ENCODE measurements around the gene CRPPA. TPM values are rescaled to one million over a fixed set of nuclear protein-coding genes. Genes with fewer than 3 reads are reported as not detected.

CRPPA gene
- total RNA-seq, 1 donor from 2014 or later, result 3.6 TPM

DNA sequence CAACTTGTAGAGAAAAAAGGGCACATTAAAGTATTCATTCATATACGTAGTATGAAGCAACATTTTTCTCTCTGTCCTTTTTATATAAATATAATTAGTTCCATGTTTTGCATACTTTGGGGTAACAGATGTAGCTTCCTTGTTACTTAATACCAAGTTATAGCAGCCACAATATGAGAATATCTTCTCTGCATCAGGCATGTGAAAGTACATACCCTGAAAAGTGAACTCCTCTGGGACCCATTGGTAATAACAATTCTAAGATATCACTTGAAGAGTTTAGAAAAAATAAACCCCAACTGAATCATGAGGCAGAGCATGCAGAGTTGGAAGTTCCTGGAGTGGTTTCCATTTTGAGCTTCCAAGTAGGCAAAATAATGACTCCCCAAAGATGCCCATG is 2.4 kb upstream of the CRPPA start:
- DNase-seq (ENCODE audit: low spot score), result no peak

DNA sequence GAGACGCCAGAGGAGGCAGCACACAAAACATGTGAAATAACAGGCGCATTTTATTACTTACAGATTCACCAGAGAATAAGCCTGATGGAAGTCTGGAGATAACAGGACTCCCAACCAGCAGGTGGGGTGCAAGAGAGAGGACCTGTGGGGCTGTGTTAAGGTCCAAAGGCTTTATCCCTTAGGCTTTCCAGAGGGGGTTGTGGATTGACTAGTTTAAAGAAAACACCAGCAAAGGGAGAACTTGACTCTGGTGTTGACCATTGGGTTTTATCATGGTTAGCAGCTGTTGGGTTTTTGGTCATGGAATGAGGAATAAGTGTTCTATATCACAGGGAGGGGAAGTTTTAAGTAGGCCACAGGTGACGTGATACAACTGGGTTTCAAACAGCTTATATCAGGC is 1.6 kb upstream of the CRPPA start:
- DNase-seq (ENCODE audit: low spot score), result no peak

DNA sequence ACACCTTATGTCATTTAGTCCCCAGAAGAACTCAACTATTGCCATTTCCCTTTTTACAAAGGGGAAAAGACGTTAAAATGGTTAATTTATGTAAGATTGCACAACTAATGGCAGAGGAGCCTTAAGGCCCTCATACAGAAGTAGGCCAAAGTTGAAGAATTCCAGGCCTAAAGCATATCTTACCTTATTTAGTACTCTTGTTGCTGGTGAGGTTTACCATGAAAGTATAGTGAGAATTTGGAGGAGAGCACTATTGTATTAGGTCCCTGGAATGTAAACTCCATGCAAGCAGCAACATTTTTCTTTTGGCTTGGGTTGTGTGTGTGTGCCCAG is 731 bp upstream of the CRPPA start:
- no peak for DNase-seq (ENCODE audit: low spot score)

DNA sequence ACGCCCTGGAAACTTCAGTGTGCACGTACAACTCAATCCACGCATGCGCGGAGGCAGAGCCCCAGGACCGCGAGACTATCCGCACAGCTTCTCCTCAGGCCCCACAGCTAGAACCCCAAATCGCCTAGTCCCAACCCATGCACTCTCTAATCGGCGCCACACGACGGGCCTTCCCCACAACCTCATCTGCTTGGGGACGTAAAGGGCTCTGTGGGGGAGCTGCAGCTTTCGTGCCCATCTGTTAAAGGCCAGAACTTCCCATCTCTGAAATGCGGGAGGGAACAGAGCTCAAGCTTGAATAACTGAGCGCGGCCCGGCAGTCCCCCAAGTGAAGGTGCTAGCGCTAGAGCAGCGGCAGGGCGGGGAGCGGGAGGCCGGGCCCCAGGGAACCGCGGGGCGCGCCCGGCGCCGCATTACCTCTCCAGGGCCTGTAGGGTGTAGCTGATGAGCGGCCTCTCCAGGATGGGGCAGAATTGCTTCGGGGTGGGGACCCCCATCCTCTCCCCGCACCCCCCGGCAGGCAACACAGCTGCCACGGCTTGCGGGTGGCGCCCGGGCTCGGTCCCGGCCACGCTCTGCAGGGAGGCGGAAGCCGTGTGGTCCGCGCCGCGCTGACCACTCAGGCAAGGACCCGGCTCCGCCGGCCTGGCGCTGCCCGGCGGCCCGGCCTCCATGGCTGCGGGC is 547 bp downstream of the CRPPA start:
- peak; percentile 90 for DNase-seq (ENCODE audit: low spot score)

DNA sequence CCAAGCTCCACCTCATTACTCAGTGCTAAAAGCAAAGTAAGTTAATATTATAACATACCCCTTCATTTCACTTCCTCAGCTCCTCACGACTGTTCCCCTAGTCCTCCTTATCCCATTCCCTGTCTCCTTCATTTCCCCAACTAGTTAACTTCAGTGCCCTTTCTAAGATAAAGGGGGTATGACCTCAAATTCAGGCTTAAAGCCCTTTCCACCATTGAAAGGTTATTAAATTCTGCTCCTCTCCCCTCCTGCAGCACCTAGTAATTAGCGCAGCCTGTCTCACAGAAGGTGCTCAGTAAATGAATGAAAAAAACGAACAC is 1.0 kb downstream of the CRPPA start:
- no peak for DNase-seq (ENCODE audit: low spot score)

DNA sequence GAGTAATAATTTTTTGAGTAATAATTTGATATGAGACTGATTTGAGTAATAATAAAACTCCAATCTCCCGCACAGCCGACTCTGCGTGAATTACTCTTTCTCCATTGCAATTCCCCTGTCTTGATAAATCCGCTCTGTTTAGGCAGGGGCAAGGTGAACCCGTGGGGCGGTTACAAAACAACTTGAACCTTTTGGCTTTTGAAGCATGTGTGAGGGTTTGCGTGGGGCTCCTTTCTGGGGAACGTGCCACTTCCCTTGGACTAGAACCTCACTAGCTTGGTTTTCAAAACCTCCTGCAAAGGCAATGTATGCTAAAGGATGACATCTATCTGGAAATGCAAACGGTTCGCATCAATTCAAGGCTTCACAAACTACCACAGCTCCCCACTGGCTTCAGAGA is 1.5 kb downstream of the CRPPA start:
- no peak for DNase-seq (ENCODE audit: low spot score)

DNA sequence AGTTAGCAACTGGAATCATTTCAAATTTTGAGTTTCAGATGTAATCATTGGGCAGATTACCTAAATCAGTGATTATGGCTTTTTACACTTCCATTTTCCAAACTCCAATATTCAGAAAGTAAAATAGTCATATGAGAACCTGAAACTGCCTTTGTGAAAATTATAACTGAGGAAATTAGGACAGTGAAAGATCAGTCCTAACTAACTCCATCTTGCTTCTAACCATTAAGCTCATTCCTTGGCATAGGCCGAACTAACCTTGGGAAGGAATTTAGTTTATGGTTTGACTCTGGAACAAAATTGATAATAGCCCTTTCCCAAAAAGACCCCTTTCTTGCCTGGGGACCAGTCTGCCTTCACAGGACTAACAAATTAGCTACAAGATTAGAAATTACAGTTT is 2.2 kb downstream of the CRPPA start:
- DNase-seq (ENCODE audit: low spot score), result no peak

DNA sequence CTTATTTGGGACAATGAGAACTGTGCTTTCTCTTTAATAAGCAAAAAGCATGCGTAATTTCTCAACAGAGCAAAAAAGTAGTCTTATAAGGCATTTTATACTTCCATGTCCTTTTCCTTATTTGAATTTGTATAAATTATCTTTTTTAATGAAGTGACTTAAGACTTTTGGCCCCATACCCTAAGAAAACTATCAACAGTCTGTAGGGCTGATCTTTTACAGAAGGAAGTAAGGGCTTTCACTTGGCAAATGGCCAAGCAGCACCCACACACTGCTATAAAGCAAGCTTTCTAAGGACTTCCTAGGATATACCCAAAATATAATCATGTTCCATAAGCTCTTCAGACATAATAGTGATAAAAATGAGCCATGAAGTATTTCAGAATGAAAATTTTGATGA is 3.4 kb downstream of the CRPPA start:
- no peak for DNase-seq (ENCODE audit: low spot score)

DNA sequence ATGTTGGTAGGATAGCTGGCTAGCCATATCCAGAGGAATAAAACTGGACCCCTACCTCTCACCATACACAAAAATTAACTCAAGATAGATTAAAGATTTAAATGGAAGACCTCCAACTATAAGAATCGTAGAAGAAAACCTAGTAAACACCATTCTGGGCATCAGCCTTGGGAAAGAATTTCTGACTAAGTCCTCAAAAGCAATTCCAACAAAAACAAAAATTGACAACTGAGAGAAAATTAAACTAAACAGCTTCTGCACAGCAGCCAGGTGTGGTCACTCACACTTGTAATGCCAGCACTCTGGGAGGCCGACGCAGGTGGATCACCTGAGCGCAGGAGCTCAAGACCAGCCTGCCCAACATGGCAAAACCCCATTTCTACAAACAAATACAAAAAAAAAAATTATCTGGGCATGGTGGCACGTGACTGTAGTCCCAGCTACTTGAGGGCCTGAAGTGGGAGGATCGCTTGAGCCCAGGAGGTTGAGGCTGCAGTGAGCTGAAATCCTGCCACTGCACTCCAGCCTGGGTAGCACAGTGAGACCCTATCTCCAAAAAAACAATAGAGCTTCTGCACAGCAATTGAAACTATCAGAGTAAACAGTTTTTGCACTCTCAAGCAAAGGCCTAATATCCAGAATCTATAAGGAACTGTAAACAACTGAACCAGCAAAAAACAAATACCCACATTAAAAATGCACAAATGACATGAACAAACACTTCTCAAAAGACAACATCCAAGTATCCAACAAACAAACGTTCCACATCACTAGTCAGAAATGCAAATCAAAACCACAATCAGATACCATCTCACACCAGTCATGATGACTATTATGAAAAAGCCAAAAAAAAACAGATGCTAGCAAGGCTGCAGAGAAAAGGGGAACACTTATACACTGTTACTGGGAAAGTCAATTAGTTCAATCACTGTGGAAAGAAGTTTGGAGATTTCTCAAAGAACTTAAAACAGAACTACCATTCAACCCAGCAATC is 4.8 kb downstream of the CRPPA start:
- no peak for DNase-seq (ENCODE audit: low spot score)

DNA sequence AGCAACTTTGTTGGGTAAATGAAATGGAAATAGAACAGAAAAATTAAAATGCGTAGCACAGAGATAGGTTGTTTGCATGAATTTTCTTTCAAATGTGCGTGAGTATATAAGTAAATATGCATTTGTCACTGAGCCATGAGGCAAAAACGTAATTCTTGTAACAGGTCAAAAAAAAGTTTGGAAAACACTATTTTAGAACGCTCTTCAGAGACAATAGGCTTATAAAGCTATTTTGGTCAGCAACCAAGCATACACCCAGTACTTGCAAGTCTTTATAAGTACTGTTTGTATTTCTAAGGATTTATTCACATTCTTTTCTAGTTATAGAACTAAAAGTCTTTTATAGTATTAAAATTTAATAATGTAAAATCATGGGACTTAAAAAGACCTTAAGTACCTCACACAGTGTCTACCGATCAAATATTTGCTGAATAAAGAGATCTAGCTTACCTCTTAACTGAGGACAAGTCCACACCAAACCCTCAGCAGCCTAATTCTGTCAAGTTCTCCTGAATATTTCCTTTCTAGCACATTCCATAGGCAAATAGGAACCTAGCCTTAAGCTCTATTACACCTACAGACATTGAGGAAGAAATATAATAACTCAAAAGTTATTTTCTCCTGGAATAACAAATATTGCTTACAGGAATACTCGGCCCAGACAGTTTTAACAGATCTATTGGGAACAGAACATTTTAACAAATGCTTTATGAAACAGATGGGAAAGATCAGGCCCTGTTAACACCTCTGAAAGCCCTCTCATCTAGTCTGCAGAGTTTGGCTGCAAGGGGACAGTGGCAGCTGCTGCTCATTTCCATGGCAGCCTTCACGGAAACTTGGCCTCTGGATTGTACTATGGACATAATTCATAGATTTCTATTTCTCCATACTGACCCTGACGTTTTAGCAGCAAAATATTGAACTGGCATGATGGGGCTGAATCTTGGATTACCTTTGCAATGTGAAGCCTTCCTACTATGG is 8.8 kb downstream of the CRPPA start:
- DNase-seq (ENCODE audit: low spot score), result no peak

DNA sequence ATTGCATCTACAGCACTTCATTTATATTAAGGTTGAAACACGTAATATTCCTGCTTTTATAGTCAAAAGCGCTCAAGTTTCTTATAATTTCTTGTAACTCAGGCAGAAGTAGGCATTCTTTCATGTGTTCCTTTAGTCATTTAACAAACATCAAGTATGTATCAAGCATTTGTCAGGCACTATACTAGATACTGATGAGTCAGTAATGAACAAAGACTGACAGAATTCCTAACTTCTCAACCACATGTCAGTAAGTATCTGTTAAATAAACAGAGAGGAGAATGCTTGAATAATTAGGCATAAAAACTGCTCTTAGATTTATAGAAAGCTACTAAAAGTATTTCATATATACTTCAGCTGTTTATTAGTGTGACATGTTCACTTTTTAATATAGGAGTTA is 9.9 kb downstream of the CRPPA start:
- DNase-seq (ENCODE audit: low spot score), result no peak

DNA sequence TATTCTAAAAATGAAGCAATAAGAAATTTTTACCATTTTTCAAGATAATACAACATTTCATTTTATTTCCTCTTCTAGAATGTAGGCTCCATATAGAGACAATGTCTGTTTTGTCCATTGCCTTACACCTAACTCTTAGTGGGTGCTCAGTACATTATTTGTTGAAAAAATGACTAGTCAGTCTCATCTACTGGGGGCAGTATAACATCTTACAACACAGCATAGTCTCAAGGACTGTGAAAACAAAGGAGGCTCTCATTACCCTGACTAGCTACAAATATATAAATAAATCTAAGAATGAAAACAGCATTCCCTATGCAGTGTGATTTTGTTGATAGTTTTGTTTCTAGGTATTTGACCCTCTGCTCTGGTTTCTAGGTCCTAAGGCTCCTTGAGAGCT is 11.6 kb downstream of the CRPPA start:
- DNase-seq (ENCODE audit: low spot score), result no peak

DNA sequence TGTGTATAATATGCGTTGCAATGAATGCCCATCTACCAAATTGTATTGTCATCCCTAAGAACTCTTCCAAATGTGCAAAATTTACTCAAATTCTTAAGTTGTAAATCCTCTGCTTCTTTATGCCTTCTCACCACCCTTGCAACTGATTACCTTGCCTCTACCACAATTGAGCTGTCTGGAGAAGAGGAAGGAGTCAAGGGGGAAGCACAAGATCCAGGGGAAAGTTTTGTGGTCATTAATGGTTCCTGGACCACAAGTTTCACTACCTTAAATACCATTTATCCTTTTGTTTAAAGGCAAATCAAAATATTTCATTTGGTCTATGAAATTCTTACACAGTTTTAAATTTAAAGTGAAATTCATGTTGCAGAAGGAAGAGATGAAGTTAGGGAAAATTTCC is 16.7 kb downstream of the CRPPA start:
- no peak for DNase-seq (ENCODE audit: low spot score)

DNA sequence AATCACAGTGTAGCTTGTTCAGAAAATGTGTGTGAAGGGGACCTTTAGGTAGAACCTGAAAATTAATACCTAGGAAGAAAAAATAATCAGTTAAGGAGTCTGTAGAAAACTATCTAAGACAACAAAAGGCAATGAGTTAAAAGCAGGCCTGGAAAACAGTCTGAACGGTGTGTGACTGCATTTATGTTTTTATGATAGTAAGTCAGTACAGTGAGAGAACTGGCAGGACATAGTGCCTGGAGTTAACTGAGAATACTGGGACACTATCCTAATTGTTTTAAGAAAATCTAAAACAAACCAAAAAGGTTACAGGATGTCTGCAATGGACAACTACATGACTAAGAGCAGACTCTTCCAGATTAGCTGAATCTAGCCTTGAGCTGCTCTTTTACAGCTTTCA is 17.9 kb downstream of the CRPPA start:
- no peak for DNase-seq (ENCODE audit: low spot score)

DNA sequence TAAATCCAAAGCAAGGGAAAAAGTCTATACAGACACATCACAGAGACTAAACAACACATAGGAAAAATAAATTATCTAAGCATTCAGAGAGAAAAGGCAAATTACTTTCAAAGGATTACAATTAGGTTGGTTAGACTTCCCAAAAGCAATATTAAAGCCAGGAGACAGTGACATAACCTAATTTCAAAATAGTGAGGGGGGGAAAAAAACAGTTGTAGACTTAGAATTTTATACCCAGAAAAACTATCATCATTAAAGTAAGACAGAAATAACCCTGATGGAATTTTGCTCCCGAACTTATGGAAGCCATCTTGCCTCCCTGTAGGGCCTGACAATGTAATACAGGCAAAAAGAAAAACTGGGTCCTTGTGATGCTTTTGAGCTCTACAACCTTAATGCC is 18.4 kb downstream of the CRPPA start:
- no peak for DNase-seq (ENCODE audit: low spot score)

DNA sequence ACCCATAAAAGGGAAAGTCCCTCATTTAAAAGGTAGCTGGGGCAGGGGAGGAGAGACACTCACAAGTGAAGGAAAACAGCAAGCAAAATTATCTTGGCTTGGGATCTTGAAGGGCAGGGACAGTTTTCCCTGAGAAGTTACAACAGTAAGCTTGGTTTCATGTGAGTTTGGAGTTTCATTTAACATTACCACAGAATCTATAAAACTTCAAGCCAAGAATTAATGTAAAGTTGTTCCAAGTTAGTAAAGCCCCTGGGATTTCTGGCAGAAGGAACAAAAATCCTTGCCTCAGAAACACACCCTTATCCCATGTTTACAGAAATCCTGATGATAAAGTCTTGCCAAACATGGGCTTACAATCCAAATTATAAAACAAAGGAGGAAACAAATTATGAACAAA is 19.2 kb downstream of the CRPPA start:
- DNase-seq (ENCODE audit: low spot score), result no peak

DNA sequence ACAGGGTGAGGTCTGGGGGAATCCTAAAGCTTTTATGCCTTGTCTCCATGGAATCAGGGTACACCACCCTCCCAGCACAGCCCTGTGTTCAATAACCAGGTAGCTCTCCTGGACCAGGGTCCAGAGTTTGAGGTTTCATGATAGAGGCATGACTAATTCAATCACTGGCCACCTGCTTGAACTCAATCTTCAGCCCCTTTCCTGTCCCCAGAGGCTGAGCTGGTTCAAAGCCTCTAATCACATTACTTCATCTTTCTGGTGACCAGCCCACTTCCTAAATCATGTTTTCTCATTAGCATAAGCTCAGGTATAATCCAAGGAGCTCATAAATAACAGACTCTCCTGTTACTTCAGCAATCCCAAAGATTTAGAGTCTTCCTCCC is 20.5 kb downstream of the CRPPA start:
- no peak for DNase-seq (ENCODE audit: low spot score)

DNA sequence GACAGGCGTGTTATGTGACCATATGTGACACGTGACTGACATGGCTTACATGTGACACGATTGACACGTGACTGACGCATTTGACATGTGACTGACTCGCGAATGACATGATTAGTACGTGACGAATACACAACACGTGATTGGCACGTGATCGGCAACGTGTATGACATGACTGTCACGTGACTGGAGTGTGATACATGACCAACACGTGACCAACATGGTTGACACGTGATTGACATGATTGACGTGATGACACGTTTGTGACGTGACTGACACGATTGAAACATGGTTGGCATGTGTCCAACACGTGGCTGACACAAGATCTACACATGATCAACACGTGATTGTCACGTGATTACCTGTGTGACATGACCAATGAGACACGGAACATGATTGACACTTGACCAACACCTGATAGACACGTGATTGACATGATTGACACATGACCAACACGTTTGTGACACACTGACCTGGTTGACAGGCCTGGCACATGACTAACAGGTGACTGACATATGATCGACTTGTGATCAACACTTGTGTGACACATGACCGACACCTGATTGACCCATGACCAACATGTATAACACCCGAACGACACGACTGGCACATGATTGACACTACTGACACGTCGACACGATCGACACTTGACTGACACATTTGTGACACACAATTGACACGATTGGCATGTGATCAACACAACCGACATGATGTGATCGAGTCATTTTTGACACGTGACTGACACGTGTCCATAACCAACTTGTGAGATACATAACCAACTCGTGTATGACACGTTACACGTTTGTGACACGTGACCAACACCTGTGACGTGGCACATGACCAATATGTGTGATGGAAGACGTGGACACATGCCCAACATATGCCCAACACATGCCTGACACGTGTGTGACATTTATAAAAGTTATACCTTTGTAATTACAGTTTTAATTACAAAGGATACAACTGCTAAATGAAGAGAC is 21.1 kb downstream of the CRPPA start:
- DNase-seq (ENCODE audit: low spot score), result no peak

DNA sequence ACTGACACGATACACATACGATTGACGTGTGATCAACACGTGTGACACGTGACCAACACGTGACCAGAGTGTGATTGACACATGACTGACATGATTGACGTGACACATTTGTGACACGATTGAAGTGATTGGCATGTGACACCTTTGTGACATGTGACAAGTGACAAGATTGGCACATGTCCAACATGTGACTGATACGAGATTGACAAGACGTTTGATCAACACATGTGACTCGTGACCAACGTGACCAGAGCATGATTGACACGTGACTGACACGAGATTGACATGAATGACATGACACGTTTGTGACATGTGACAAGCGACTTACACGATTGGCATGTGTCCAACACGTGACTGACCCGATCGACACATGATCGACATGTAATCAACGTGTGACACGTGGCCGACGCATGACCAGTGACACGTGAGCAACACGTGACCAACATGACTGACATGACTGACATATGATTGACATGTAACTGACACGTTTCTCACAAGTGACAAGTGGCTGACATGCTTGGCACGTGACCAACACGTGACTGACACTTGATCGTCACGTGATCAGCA is 22.0 kb downstream of the CRPPA start:
- no peak for DNase-seq (ENCODE audit: low spot score)

DNA sequence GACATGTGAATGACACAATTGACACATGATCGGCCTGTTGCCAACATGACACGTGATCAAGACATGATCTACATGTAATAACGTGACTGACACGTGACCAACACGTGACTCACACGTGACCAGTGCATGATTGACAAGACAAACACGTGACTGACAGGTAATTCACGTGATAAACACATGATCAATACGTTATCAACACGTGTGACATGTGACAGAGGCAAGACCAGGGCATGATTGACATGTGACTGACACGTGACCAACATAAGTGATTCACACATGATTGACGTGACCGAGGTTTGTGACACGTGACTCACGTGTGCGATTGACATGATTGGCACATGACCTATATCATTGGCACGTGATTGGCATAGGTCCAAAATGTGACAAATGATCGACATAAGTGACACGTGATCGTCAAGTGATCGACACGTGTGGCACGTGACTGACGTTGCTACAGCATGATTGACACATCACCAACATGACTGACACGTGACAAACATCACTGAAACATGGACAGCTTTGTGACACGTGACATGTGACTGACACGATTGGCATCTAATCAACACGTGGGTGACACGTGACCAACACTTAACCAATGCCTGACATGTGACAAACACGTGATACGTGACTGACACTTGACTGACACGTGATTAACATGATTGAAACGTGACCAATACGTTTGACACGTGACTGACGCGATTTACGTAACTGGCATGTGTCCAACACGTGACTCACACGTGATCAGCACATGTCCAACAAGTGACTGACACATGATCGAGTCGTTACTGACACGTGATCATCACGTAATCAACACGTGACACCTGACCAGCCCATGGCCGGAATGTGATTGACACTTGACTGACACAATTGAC is 23.0 kb downstream of the CRPPA start:
- no peak for DNase-seq (ENCODE audit: low spot score)
